22Rv1 (cell line): Measurements from ENCODE around the gene LRRC1.

ENCODE experiments used
- ZFX ChIP-seq: fragments of 450-650 bp; IDR thresholded peaks from 2 replicates; pipeline ENCODE4 v1.6.1; 2017; ENCODE audit warnings: antibody characterized with exemption, borderline replicate concordance
- TF ChIP-seq, protein P1 (sequence below): fragments of 450-650 bp; IDR thresholded peaks from 2 replicates; pipeline ENCODE4 v1.5.1; 2017; ENCODE audit warnings: mild to moderate bottlenecking

DNA sequence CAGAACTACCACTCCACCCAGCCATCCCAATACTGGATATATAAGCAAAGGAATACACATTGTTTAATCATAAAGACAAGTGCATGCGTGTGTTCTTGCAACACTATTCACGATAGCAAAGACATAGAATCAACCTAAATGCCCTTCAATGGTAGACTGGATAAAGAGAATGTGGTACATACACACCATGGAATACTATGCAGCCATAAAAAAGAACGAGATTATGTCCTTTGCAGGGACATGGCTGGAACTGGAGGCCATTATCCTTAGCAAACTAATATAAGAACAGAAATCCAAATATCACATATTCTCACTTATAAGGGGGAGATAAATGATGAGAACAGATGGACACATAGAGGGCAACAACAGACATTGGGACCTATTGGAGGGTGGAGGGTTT, 156.6 kb downstream of the LRRC1 start:
- TF ChIP-seq, protein P1, sequence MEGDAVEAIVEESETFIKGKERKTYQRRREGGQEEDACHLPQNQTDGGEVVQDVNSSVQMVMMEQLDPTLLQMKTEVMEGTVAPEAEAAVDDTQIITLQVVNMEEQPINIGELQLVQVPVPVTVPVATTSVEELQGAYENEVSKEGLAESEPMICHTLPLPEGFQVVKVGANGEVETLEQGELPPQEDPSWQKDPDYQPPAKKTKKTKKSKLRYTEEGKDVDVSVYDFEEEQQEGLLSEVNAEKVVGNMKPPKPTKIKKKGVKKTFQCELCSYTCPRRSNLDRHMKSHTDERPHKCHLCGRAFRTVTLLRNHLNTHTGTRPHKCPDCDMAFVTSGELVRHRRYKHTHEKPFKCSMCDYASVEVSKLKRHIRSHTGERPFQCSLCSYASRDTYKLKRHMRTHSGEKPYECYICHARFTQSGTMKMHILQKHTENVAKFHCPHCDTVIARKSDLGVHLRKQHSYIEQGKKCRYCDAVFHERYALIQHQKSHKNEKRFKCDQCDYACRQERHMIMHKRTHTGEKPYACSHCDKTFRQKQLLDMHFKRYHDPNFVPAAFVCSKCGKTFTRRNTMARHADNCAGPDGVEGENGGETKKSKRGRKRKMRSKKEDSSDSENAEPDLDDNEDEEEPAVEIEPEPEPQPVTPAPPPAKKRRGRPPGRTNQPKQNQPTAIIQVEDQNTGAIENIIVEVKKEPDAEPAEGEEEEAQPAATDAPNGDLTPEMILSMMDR: no peak
- no peak for TF ChIP-seq ZFX
